Measurements from ENCODE around the gene CCDC136. TPM values are rescaled to one million over a fixed set of nuclear protein-coding genes. Genes with fewer than 3 reads are reported as not detected.

Gene CCDC136
- polyA plus RNA-seq = 0.85 TPM

DNA sequence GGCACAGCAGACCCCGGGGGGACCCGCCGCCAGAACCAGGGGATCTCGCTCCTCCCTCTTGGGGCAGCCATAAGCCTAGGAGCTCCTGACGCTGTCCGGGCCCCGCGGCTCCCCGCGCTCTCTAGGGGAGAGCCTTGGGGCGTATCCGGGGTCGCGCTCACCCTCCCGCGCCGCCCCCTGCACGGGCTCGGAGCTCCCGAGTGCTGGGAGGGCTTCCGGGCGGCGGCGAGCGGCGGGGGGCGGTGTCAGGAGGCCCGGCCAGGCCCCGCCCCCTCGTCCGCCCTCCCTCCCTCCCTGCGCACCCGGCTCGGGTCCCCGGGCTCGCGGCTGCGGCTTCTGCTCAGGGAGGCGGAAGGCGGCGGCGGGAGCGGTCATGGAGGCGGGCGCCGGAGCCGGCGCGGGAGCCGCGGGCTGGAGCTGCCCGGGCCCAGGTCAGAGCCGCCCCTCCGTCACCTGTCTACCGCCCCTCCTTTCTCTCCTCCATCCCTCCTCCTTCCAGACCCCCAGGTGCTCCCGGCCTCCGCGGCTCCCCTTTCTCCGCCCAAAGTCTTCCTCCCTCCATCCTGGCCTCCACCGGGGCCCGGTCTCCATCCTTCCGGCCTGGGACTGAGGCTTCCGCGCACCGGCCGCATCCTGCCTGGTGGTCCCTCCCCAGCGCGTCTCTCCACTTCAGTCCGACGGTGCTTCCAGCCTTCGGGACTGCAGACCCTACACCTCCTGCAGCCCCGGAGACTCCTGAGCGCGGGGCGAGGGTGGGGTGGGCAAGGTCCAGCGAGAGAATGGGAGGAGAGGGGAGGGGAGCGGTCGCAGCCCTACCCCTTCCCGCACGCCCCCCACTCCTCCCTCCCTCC, at the start of gene CCDC136:
Gene CCDC136, plus strand, starts transcription at position 848 of the 851 bp plus-strand sequence. CDS start 444 bp downstream, outside the sequence.
- H3K27me3 Mint-ChIP-seq = peaks cover 3% of the 10 kb centered on the region
- H3K4me3 Mint-ChIP-seq = peak within 1 kb of the TSS; percentile 82 to 97 (median 87)
- H3K27ac Mint-ChIP-seq = no peak within 1 kb of the TSS
- no peaks in the 10 kb centered on the region for H3K9me3 Mint-ChIP-seq
- peaks cover 2% of the 10 kb centered on the region for H3K36me3 Mint-ChIP-seq
- H3K4me1 Mint-ChIP-seq = peaks cover 4 to 11% (median 6%) of the 10 kb centered on the region in 3 donors

DNA sequence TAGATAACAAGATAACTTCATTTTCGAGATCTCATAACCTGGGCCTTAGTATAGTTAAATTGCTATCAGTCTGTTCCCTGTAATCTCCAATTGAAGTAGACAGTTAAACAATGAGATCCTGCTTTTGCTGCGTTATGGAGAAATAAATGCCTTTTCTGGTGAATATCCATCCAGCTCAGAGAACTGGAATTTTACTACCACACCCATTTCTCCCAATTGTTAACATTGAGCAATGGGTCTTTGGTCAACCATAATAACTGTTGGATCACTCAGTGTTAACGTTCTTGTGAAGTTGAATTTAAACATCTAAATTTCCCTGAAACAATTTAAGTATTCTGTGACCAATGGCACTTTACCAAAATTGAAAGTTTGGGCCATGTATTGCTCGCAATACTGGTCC, 49.6 kb upstream of the CCDC136 start:
- H3K27ac Mint-ChIP-seq = peak overlapping the region in 2 of 3 donors; percentile 3 to 47

DNA sequence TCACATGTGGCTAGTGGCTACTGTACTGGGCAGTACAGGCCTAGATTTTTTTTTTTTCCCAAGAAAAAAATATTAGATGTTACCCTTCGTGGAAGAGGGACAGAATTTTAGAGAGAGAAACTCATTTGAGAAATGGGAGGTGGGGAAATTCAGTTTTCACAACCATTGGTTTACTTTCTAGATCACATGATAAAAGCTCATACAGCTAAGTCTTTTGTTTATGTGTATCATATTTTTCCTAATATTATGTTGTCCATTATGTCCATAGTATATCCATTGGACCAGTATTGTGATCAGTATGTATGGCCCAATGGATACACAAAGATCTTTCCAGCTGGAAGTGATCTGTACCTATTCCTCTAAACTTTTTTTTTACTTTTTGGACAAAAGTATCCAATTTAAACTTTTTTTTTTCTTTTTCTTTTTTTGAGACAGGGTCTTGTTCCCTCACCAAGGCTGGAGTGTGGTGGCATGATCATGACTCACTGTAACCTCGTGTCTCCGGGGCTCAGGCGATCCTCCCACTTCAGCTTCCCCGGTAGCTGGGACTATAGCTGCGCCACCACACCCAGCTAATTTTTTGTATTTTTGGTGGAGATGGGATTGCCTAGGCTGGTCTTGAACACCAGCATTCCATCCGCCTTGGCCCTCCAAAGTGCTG, 48.5 kb upstream of the CCDC136 start:
- Mint-ChIP-seq H3K4me1 (peaks cover 28 to 48% (median 33%) of the 10 kb centered on the region in 3 donors), H3K27ac (no peak overlapping the region), H3K4me3 (no peak overlapping the region), H3K9me3 (no peaks in the 10 kb centered on the region), H3K36me3 (no peaks in the 10 kb centered on the region), H3K27me3 (no peaks in the 10 kb centered on the region)

More for the DNA sequence above, 49.6 kb upstream of the CCDC136 start:
- peaks cover 28 to 49% (median 35%) of the 10 kb centered on the region in 3 donors for H3K4me1 Mint-ChIP-seq
- H3K27me3 Mint-ChIP-seq = no peaks in the 10 kb centered on the region
- H3K36me3 Mint-ChIP-seq = no peaks in the 10 kb centered on the region
- H3K9me3 Mint-ChIP-seq = no peaks in the 10 kb centered on the region
- H3K4me3 Mint-ChIP-seq = peak overlapping the region in 3 of 4 donors; percentile 43 to 69 (median 49)

DNA sequence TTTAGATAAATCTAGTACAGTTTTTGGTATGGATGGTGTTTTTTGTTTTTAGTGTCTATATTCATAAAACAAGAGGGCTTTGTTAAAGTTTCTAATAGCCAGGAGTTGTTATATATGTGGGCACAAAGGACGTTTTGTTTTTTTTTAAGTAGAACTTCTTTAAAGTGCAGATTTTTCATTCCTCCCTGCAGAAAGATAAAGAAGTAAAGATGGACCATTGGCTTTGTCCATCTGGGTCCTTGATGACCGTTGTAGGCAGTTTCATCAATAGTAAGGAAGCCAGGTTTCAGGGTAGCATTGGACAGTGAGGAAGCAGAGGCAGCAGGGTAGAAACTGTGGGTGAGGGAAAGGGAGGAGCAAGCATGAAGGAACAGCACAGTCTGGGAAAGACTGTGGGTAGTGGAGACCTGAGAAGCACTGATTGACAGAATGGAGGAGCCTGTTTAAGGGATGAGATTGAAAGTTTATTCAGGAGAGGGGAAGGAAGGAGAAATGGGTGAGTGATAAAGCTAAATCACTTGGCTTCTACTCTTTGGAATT, 47.3 kb upstream of the CCDC136 start:
- Mint-ChIP-seq H3K9me3 (no peaks in the 10 kb centered on the region), H3K4me3 (peak overlapping the region in 1 of 4 donors; percentile 38), H3K27ac (peak overlapping the region in 1 of 3 donors; percentile 80), H3K4me1 (peaks cover 20 to 37% (median 30%) of the 10 kb centered on the region in 3 donors), H3K36me3 (peaks cover 2% of the 10 kb centered on the region), H3K27me3 (no peaks in the 10 kb centered on the region)

DNA sequence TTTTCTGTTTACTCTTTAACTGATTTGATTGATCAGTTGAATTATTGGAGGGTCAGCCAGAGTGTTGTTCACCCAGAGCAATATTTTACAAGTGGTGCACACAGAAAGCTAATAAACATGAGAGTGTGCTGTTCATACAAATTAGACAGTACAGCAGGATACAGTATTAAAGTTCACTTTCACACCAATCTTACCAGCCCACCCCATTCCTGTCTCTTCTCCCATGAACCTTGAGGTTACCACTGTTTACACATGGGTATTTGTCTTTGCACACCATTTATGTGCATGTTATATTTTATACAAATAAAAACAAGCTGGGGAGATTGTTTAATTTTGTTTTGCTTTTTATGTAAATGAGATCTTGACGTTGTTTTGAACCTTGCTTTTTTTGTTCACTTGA, 46.1 kb upstream of the CCDC136 start:
- no peaks in the 10 kb centered on the region for H3K27me3 Mint-ChIP-seq
- no peak overlapping the region for H3K27ac Mint-ChIP-seq
- H3K4me1 Mint-ChIP-seq = peaks cover 11 to 31% (median 24%) of the 10 kb centered on the region in 3 donors
- no peak overlapping the region for H3K4me3 Mint-ChIP-seq
- H3K36me3 Mint-ChIP-seq = peaks cover 2% of the 10 kb centered on the region
- no peaks in the 10 kb centered on the region for H3K9me3 Mint-ChIP-seq

DNA sequence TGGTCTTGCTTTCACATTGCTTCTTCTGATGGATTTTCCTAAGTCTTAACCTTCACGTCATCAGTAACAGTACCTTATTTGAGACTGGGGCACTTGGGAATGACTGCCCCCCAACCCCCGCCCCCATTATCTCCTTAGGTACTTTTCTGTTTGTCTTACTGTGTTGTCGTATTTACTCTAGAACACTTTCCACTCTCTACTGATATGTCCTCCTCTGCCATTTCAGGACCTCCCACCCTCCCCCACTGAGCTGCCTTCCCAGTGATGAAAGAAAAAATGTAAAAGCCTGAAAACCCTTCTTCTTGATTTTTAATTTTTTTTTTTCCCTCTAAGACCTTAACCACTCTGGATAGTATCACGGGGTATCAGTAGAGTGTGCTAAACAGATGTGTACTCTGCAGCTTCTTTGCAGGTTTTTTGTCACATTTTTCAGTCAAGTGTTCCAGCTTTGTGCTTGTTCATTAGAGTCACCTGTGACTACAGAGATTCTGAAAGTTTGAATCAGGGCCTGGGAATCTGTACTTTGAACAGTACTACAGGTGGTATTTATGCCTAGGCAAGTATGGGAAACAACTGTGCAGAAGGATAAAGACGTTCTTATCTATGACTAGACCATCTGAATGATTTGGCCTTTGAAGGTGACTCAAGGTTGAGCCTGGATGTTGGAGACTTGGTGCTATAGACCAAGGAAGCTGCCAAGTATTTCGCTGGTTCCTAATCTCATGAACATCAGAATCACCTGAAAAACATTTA, 44.3 kb upstream of the CCDC136 start:
- Mint-ChIP-seq H3K27ac (no peak overlapping the region), H3K27me3 (no peaks in the 10 kb centered on the region), H3K4me3 (no peak overlapping the region), H3K9me3 (no peaks in the 10 kb centered on the region), H3K4me1 (peaks cover 3 to 20% (median 13%) of the 10 kb centered on the region in 3 donors), H3K36me3 (peaks cover 4% of the 10 kb centered on the region)

DNA sequence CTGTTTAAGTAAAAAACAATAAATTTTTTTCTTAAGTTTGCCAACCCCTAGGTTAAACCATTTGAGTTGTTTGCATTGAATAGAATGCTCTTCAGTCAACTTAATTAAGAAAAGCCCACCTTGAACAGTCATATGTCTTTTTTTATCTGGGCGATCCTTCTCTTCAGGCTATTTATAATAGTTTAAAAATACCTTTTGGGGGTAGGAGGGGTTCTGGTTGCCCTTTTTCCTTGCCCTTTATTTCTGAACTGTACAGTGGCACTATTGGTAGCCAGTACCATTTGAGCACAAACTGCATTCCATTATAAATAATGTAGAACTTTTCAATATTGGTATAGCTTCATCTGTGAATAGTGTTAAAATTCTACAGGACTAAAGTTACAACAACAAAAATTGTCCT, 39.5 kb upstream of the CCDC136 start:
- H3K27me3 Mint-ChIP-seq = no peaks in the 10 kb centered on the region
- no peaks in the 10 kb centered on the region for H3K9me3 Mint-ChIP-seq
- H3K4me3 Mint-ChIP-seq = no peak overlapping the region
- peaks cover 0 to 4% (median 4%) of the 10 kb centered on the region in 3 donors for H3K4me1 Mint-ChIP-seq
- H3K36me3 Mint-ChIP-seq = peaks cover 10% of the 10 kb centered on the region
- H3K27ac Mint-ChIP-seq = no peak overlapping the region

DNA sequence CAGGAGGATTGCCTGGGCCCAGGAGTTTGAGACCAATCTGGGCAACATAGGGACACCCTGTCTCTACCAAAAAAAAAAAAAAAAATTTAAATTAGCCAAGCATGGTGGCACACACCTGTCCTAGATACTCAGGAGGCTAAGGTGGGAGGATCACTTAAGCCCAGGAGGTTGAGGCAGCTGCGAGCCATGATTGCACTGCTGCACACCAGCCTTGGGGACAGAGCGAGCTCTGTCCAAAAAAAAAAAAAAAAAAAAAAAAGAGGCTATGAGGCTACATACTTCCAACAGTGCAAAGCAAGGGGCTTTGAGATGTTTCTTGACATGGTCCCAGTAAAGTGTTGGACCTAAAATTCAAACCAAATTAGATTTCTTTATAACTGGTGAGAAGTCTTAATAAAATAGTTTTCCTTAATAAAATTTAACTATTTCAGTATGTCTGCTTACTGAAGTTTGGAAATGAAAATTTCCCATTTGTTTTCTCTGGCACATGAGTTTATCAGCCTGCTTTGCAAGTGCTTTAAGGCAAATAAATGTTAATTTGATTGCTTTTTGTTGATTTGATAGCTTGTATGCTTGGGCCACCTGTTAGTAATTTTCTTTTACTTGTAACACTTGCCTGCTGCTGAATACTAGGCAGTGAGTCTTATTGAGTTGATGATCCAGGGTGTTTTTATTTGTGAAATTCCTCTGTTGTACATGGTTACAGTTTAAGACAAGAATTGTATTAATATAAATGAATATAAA, 36.5 kb upstream of the CCDC136 start:
- H3K27ac Mint-ChIP-seq = no peak overlapping the region
- no peaks in the 10 kb centered on the region for H3K27me3 Mint-ChIP-seq
- no peaks in the 10 kb centered on the region for H3K4me1 Mint-ChIP-seq
- H3K9me3 Mint-ChIP-seq = no peaks in the 10 kb centered on the region
- H3K4me3 Mint-ChIP-seq = no peak overlapping the region
- peaks cover 7% of the 10 kb centered on the region for H3K36me3 Mint-ChIP-seq

DNA sequence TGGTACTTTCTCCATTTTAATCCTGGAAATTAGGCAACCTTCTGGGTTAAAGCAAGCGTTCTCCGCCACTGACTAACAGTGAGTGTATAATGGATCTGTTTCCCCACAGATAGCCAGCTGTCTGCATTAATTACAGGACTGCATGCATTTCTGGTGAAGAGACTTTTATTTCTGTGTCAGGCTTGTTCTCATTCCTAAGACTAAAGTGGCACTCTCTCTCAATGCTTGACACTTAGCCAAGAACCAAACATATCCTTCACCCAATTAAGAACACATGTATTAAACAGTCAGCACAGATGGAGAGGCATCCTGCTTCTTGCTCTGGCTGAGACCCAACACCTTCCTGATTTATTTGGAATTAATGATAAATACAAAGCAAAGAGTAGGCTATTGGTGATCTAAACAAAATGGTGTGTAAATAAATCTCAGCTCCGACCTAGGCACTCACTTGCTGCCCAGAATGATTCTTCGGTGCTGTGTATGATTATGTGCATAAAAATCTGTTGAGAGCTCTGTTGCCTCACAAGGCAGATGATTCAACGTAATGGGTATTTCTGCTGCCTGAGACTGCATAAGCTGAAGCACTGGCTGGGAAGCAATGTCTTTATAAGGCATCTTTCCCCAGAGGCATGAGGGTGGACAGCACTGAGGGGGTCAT, 35.8 kb upstream of the CCDC136 start:
- no peaks in the 10 kb centered on the region for H3K4me1 Mint-ChIP-seq
- H3K9me3 Mint-ChIP-seq = no peaks in the 10 kb centered on the region
- H3K4me3 Mint-ChIP-seq = no peak overlapping the region
- H3K36me3 Mint-ChIP-seq = peaks cover 7% of the 10 kb centered on the region
- no peak overlapping the region for H3K27ac Mint-ChIP-seq
- H3K27me3 Mint-ChIP-seq = no peaks in the 10 kb centered on the region

DNA sequence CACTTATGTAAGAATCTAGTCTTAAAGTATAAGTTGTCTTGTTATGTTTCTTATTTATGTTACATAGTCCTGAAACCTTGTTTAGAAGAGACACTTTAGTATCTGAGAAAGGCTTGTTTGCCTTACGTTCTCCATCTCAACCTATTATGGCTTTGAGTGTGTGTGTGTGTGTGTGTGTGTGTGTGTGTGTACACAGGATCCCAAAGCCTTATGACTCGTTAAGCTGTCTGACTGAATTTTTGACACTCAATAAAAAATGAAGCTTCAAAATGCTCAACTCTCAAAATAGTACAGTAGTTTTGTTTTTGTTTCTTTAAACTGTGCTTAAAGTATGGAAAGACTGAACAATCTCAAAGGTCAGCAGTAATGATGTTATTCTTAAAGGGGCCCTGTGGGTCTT, 34.6 kb upstream of the CCDC136 start:
- no peaks in the 10 kb centered on the region for H3K4me1 Mint-ChIP-seq
- H3K9me3 Mint-ChIP-seq = no peaks in the 10 kb centered on the region
- no peak overlapping the region for H3K27ac Mint-ChIP-seq
- H3K27me3 Mint-ChIP-seq = no peaks in the 10 kb centered on the region
- H3K36me3 Mint-ChIP-seq = peaks cover 5% of the 10 kb centered on the region
- no peak overlapping the region for H3K4me3 Mint-ChIP-seq

DNA sequence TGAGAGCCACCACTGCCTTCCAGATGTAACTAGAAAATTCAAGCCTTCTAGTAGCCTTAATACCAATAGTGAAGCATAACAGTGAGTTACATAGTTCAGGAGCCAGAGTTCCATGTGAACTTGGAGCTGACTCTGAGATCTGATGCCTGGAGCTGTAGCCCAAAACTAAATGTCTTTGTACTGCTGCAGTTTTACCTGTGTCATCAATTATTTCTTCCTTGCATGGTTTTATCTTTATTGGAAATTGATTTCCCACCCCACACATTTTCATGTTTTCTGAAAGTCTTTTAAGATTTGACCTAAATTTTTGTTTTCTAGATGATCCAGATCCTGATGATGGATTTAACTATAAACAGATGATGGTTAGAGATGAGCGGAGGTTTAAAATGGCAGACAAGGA, 33.2 kb upstream of the CCDC136 start:
- Mint-ChIP-seq H3K36me3 (peaks cover 5% of the 10 kb centered on the region), H3K27me3 (no peaks in the 10 kb centered on the region), H3K4me3 (no peak overlapping the region), H3K4me1 (no peaks in the 10 kb centered on the region), H3K9me3 (no peaks in the 10 kb centered on the region), H3K27ac (no peak overlapping the region)

DNA sequence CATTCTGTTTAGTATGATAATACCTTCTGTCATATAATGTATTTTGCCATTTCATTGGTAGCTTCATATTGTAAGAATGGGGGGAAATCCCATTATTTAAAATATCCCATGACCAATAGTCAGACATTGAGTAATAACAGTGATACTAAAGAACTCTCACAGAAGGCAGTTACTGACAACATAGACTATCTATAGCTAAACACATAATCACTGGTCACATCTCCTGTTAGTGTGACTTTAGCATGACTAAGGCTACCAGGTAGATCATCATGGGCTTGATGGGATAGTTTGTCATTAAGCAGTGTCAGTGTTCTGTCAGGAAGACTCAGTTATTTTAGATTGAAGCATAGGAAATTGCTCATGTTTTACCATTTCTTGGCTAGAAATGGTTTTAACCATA, 32.5 kb upstream of the CCDC136 start:
- H3K4me1 Mint-ChIP-seq = no peaks in the 10 kb centered on the region
- peaks cover 3% of the 10 kb centered on the region for H3K36me3 Mint-ChIP-seq
- no peaks in the 10 kb centered on the region for H3K27me3 Mint-ChIP-seq
- no peaks in the 10 kb centered on the region for H3K9me3 Mint-ChIP-seq
- no peak overlapping the region for H3K4me3 Mint-ChIP-seq
- H3K27ac Mint-ChIP-seq = no peak overlapping the region

DNA sequence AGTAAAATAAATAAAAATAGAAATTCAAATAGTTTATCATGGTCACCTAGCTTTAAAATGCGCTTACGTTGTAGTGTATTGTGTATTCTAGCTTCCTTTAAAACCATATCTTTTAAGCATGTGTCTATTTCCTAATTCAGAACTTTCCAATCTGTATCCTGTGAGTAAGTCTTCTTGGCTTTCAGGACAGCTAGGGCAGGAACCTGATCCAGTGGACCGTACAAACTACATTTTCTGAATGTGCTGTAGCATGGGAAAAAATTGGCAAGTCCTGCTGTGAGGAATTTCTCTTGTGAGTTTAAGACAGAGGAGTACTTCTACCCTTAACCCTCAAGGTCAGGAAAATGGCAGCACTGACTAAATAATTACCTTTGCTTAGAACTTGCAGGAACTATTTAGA, 28.2 kb upstream of the CCDC136 start:
- Mint-ChIP-seq H3K27me3 (no peaks in the 10 kb centered on the region), H3K4me1 (no peaks in the 10 kb centered on the region), H3K27ac (no peak overlapping the region), H3K36me3 (peaks cover 2% of the 10 kb centered on the region), H3K9me3 (no peaks in the 10 kb centered on the region), H3K4me3 (no peak overlapping the region)
